ENCODE measurements around the gene PREX1. TPM values are rescaled to one million over a fixed set of nuclear protein-coding genes. Genes with fewer than 3 reads are reported as not detected.

Gene PREX1
- total and polyA plus RNA-seq, 2 of the 4 experiments (the other 2 are of a cell fraction) = 0.67 to 0.72 TPM

DNA sequence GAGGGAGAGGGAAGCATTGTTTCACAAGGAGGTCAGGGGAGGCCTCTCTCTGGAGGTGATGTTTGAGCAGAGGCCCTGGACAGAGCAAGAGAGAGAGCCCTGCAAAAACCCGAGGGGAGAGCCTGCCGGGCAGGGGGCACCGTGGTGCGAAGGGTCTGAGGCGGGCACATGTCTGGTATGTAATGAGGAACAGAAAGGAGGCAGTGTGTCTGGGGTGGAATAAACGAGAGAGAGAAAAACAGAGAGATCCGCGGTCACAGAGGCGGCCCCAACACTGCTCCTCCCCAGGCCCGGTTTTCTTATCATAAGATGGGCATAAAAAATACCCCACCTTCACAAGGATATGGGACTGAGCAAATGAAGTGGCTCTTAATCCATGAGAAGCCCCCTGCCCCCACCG lies 119.2 kb downstream of the PREX1 start:
- POLR2A ChIA-PET (ENCODE audit: unreplicated experiment) = no interaction called here
- no peak overlapping the region for H3K56ac ChIP-seq (ENCODE audit: extremely low read depth, insufficient read depth, low read length)
- H2BK20ac ChIP-seq (ENCODE audit: low read depth, low read length) = no peak overlapping the region
- H3K27me3 ChIP-seq (ENCODE audit: control insufficient read depth, insufficient read depth, low read length) = no peaks in the 10 kb centered on the region; the same call in 1 of the 2 replicates
- no peak overlapping the region for H3K18ac ChIP-seq (ENCODE audit: low read depth, low read length)
- H3K4me1 ChIP-seq (ENCODE audit: control insufficient read depth, insufficient read depth, low read length) = no peaks in the 10 kb centered on the region; the same call in 1 of the 2 replicates
- no peak overlapping the region for H3K4me2 ChIP-seq (ENCODE audit: low read depth, low read length)
- no peak overlapping the region for H3K9ac ChIP-seq (ENCODE audit: low read depth, low read length)
- H3K27ac ChIP-seq (ENCODE audit: insufficient read depth, low read length) = no peak overlapping the region
- H2AFZ ChIP-seq (replicated peaks; ENCODE audit: low read length, poor library complexity) = no peak overlapping the region
- intact Hi-C loops (cut with micrococcal nuclease) = no loop called here
- no peak overlapping the region for H3K4ac ChIP-seq (ENCODE audit: low read depth, low read length)
- BruUV-seq (replicated peaks) = no TSS peak
- no peaks in the 10 kb centered on the region; the same call in 1 of the 2 replicates for H4K20me1 ChIP-seq (ENCODE audit: insufficient read depth, low read length)
- no peak overlapping the region for H3K4me3 ChIP-seq (ENCODE audit: insufficient read depth, low read depth, low read length)
- CTCF ChIA-PET = interaction anchor here (0.5 kb wide), 1 partner anchor 125 kb away, joined by 3 read pairs; no protein-coding TSS in a partner anchor
- no CpG with 5 or more reads among the region's 11 CpGs for WGBS, 2 experiments (ENCODE audit: extremely low coverage in 2 of 2, insufficient read length in 1 of 2)
- no peaks in the 10 kb centered on the region for H3K79me1 ChIP-seq (ENCODE audit: low read depth in 1 of 2, low read length in 2 of 2)
- H4K8ac ChIP-seq (ENCODE audit: low read depth in 2 of 2, low read length in 2 of 2) = no peak overlapping the region
- H4K5ac ChIP-seq (ENCODE audit: low read depth, low read length) = no peak overlapping the region
- in situ Hi-C loops (cut with MboI; ENCODE audit: low sequenced_read_pairs) = no loop called here
- dilution Hi-C loops (cut with HindIII; ENCODE audit: low sequenced_read_pairs, unreplicated experiment) = no loop called here
- H2AK5ac ChIP-seq (ENCODE audit: low read depth, low read length) = no peak overlapping the region
- H2BK15ac ChIP-seq (ENCODE audit: low read depth, low read length) = no peak overlapping the region
- H3K9me3 ChIP-seq (ENCODE audit: control insufficient read depth, insufficient read depth, low read length) = no peaks in the 10 kb centered on the region
- ATAC-seq (ENCODE audit: low read depth) (no peak), DNase-seq (no peak)
- no peak overlapping the region for H2BK5ac ChIP-seq (ENCODE audit: low read depth, low read length, poor library complexity, severe bottlenecking)
- no peak overlapping the region for H4K91ac ChIP-seq (ENCODE audit: insufficient read depth, low read depth, low read length)
- no peak overlapping the region for H2BK120ac ChIP-seq (ENCODE audit: low read depth, low read length)
- no peaks in the 10 kb centered on the region for H3K36me3 ChIP-seq (ENCODE audit: control insufficient read depth, insufficient read depth, low read length)
- H2AK9ac ChIP-seq (replicated peaks; ENCODE audit: low read depth, low read length, poor library complexity) = no peak overlapping the region
- no peak overlapping the region for H3K14ac ChIP-seq (replicated peaks; ENCODE audit: low read depth, low read length)
- no peak for TF ChIP-seq CHD1 (IDR thresholded peaks at IDR 0.05; ENCODE audit: low read depth, low read length)
- no peak for TF ChIP-seq RCOR1 (IDR thresholded peaks at IDR 0.05; ENCODE audit: insufficient replicate concordance, low read length)
- no peak for TF ChIP-seq BHLHE40 (IDR thresholded peaks at IDR 0.05; ENCODE audit: low read depth, low read length)
- no peak for TF ChIP-seq MAFK (IDR thresholded peaks at IDR 0.05; ENCODE audit: low read depth, low read length)
- no peak for TF ChIP-seq ELK1 (IDR thresholded peaks at IDR 0.05; ENCODE audit: borderline replicate concordance, low read depth, low read length)
- TF ChIP-seq USF2 (IDR thresholded peaks at IDR 0.05; ENCODE audit: low read depth, low read length) = no peak
- TF ChIP-seq NFE2L2 (IDR thresholded peaks at IDR 0.05; ENCODE audit: low read depth, low read length) = no peak
- no peak for TF ChIP-seq MAZ (IDR thresholded peaks at IDR 0.05; ENCODE audit: borderline replicate concordance, low read depth, low read length)
- TF ChIP-seq SMC3 (IDR thresholded peaks at IDR 0.05; ENCODE audit: low read depth, low read length) = no peak
- no peak for TF ChIP-seq FOS (IDR thresholded peaks at IDR 0.05; ENCODE audit: low read depth, low read length)
- no peak for TF ChIP-seq CEBPB (IDR thresholded peaks at IDR 0.05; ENCODE audit: low read depth, low read length)
- TF ChIP-seq POLR2A (IDR thresholded peaks at IDR 0.05; ENCODE audit: low read depth, low read length) = no peak
- no peaks in the 10 kb centered on the region for H3K9me1 ChIP-seq (ENCODE audit: insufficient read depth, low read length)
- no peak overlapping the region for H3K23ac ChIP-seq (ENCODE audit: low read depth, low read length)
